Islet of Langerhans (tissue), 1 donor: ENCODE data around the gene FAM131C.
"Not testable (repeated sequence)": the region's sequence is repeated elsewhere in the genome, so short reads cannot be mapped to it uniquely, and the experiment has no call there.

ENCODE experiments used
- FAIRE-seq: peaks from one replicate; lab custom pipeline; 2011; peaks lifted over from hg19 to GRCh38; lab: Jason Lieb, UNC

FAM131C gene

GRCh38 chr1:16058394-16059120 lies 14.9 kb downstream of the FAM131C start:
- FAIRE-seq = not testable (repeated sequence)

GRCh38 chr1:16057314-16057915 lies 16.0 kb downstream of the FAM131C start:
- FAIRE-seq = not testable (repeated sequence)

GRCh38 chr1:16056521-16056912 lies 16.9 kb downstream of the FAM131C start:
- FAIRE-seq = not testable (repeated sequence)

GRCh38 chr1:16055613-16056520 lies 17.6 kb downstream of the FAM131C start:
- FAIRE-seq = no peak

GRCh38 chr1:16054598-16055540 lies 18.6 kb downstream of the FAM131C start:
- FAIRE-seq = no peak

GRCh38 chr1:16053781-16054502 lies 19.5 kb downstream of the FAM131C start:
- FAIRE-seq = no peak

GRCh38 chr1:16051949-16052348 lies 21.5 kb downstream of the FAM131C start:
- not testable (repeated sequence) for FAIRE-seq

GRCh38 chr1:16051039-16051438 lies 22.4 kb downstream of the FAM131C start:
- FAIRE-seq = no peak

- FAIRE-seq = no peak
Observed at GRCh38 chr1:16050328-16050727, 23.1 kb downstream of the FAM131C start.

GRCh38 chr1:16048573-16049189 lies 24.8 kb downstream of the FAM131C start:
- FAIRE-seq = no peak

GRCh38 chr1:16047791-16048475 lies 25.5 kb downstream of the FAM131C start:
- no peak for FAIRE-seq

GRCh38 chr1:16046842-16047241 lies 26.6 kb downstream of the FAM131C start:
- no peak for FAIRE-seq

- no peak for FAIRE-seq
Observed at GRCh38 chr1:16043950-16044349, 29.5 kb downstream of the FAM131C start.

- no peak for FAIRE-seq
Observed at GRCh38 chr1:16043521-16043920, 29.9 kb downstream of the FAM131C start, which contains the start of gene CLCNKB. CLCNKB (plus strand) TSS chr1:16043782; CDS start chr1:16044493, 711 bp downstream.

- FAIRE-seq = not testable (repeated sequence)
Observed at GRCh38 chr1:16042654-16043053, 30.8 kb downstream of the FAM131C start.

- no peak for FAIRE-seq
Observed at GRCh38 chr1:16042096-16042495, 31.4 kb downstream of the FAM131C start.

- FAIRE-seq = no peak
Observed at GRCh38 chr1:16041200-16041599, 32.3 kb downstream of the FAM131C start.

GRCh38 chr1:16039871-16040270 lies 33.6 kb downstream of the FAM131C start:
- not testable (repeated sequence) for FAIRE-seq

- FAIRE-seq = no peak
Observed at GRCh38 chr1:16038620-16038912, 34.9 kb downstream of the FAM131C start.

GRCh38 chr1:16036461-16036860 lies 37.0 kb downstream of the FAM131C start:
- not testable (repeated sequence) for FAIRE-seq
